NCI-H2227 (cell line): Measurements from ENCODE around the gene ZFP82.

ENCODE experiments used
- DNase-seq: peaks from one replicate; lab custom pipeline; 2025; ENCODE audit not compliant: unreplicated experiment; lab: John Stamatoyannopoulos, UW

The ZFP82 gene

DNA sequence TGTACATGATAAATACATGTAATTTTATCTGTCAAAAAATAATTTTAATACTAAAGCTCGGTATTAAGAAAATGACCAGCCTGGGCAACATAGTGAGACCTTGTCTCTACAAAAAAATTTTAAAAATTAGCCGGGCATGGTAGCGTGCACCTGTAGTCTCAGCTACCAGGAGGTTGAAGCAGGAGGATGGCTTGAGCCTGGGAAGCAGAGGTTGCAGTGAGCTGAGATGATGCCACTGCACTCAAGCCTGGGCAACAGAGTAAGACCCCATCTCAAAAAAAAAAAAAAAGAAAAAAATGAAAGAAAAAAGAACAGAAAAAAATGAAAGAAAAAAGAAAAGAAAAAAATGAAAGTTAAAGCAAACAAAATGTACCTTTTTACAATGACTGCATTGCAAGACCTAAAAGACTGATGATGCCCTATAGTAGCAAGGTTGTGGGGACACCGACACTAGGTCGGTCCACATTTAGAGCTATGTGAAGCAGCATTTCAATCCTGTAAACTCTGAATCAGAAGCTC lies 44.7 kb downstream of the ZFP82 start:
- DNase-seq = no peak

DNA sequence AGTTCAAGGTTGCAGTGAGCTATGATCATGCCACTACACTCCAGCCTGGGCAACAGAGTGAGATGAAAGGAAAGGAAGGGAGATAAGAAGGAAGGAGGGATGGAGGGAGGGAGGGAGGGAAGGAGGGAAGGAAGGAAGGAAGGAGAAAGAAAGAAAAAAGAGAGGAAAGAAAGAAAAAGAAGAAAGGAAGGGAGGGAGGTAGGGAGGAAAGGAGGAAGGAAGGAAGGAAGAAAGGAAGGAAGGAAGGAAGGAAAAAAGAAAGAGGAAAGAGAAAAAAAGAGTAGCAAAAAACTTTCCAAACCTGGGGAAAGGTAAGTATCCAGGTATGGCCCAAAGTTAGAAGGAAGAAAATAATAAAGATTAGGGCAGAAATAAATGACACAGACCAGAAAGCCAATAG lies 46.6 kb downstream of the ZFP82 start:
- DNase-seq = no peak

DNA sequence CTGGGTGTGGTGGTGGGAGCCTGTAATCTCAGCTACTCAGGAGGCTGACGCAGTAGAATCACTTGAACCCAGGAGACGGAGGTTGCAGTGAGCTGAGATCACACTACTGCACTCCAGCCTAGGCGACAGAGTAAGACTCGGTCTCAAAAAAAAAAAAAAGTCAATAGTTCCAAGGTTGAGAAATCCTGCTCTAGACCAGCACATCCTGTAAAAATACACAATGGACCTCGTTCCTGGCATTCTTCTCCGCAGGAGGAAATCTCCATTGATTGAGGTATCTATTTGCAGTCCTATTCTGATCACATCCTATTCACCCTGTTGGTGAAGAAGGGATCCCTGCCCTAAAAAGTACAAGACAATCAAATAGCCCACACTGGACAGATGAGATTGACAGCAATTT lies 54.6 kb downstream of the ZFP82 start:
- DNase-seq = no peak
